Measurements from ENCODE around the gene BTN3A1. TPM values are rescaled to one million over a fixed set of nuclear protein-coding genes. Genes with fewer than 3 reads are reported as not detected.

The BTN3A1 gene
- total RNA-seq, 1 donor from 2014 or later: 17.1 TPM

DNA sequence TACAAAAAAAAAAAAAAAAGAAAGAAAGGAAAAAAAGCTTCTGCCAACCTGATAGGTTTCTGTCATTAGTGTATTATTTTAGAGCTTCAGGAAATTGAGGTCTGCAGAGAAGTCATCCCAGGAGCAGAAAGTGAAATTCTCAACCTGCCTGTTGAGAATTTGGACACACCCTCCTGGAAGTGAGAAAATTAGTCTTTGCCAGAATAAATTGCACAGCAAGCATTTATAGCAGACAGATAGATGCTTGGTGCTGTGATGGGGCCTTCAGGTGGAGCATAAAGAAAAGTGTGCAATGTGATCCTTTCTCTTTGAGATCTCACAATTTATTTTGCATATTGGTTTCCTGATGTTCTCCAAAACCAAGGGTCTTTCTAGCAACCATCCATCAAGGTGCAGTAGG lies 14.5 kb upstream of the BTN3A1 start:
- Mint-ChIP-seq H3K9me3 (ENCODE audit: unreplicated experiment) (no peaks in the 10 kb centered on the region), H3K36me3 (ENCODE audit: unreplicated experiment) (peaks cover 22% of the 10 kb centered on the region), H3K27me3 (ENCODE audit: unreplicated experiment) (no peaks in the 10 kb centered on the region), H3K4me1 (ENCODE audit: unreplicated experiment) (peaks cover 25% of the 10 kb centered on the region), H3K4me3 (ENCODE audit: unreplicated experiment) (no peak overlapping the region), H3K27ac (ENCODE audit: unreplicated experiment) (no peak overlapping the region)
- DNase-seq (ENCODE audit: extremely low spot score, unreplicated experiment): no peak
- TF ChIP-seq, protein P1, sequence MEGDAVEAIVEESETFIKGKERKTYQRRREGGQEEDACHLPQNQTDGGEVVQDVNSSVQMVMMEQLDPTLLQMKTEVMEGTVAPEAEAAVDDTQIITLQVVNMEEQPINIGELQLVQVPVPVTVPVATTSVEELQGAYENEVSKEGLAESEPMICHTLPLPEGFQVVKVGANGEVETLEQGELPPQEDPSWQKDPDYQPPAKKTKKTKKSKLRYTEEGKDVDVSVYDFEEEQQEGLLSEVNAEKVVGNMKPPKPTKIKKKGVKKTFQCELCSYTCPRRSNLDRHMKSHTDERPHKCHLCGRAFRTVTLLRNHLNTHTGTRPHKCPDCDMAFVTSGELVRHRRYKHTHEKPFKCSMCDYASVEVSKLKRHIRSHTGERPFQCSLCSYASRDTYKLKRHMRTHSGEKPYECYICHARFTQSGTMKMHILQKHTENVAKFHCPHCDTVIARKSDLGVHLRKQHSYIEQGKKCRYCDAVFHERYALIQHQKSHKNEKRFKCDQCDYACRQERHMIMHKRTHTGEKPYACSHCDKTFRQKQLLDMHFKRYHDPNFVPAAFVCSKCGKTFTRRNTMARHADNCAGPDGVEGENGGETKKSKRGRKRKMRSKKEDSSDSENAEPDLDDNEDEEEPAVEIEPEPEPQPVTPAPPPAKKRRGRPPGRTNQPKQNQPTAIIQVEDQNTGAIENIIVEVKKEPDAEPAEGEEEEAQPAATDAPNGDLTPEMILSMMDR (IDR thresholded peaks at IDR 0.05): no peak

DNA sequence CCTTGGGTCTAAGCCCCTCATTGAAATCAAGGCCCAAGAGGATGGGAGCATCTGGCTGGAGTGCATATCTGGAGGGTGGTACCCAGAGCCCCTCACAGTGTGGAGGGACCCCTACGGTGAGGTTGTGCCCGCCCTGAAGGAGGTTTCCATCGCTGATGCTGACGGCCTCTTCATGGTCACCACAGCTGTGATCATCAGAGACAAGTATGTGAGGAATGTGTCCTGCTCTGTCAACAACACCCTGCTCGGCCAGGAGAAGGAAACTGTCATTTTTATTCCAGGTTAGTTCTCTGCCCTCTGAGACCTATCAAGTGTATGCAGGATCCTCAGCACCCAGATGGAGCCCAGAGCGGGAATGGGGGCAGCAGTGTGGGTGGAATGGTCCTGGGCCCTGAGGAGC lies 14.1 kb upstream of the BTN3A1 start:
- no peak overlapping the region for H3K27ac Mint-ChIP-seq (ENCODE audit: unreplicated experiment)
- H3K4me3 Mint-ChIP-seq (ENCODE audit: unreplicated experiment): no peak overlapping the region
- H3K27me3 Mint-ChIP-seq (ENCODE audit: unreplicated experiment): no peaks in the 10 kb centered on the region
- TF ChIP-seq, protein P1 (IDR thresholded peaks at IDR 0.05): no peak
- H3K4me1 Mint-ChIP-seq (ENCODE audit: unreplicated experiment): peaks cover 26% of the 10 kb centered on the region
- DNase-seq (ENCODE audit: extremely low spot score, unreplicated experiment): no peak
- H3K36me3 Mint-ChIP-seq (ENCODE audit: unreplicated experiment): peaks cover 22% of the 10 kb centered on the region
- no peaks in the 10 kb centered on the region for H3K9me3 Mint-ChIP-seq (ENCODE audit: unreplicated experiment)

DNA sequence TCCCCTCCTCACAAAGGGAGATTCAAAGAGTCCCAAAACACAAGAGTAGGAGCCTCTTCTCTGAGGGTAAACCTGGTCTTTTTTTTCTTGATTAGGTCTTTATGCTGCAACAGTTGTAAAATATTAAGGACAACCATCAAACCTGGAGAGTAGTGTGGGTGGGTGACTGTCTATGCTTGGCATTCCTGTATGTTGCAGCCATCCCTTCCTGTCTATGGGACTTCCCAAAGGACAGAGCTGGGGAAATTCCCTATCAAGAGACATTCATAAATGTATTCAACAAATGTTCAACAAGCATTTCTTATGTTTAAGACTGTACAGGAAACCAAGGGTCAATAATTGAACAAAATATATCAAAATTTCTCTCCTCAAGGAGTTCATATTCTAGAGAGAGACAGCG lies 13.6 kb upstream of the BTN3A1 start:
- H3K27me3 Mint-ChIP-seq (ENCODE audit: unreplicated experiment): no peaks in the 10 kb centered on the region
- H3K27ac Mint-ChIP-seq (ENCODE audit: unreplicated experiment): no peak overlapping the region
- H3K4me1 Mint-ChIP-seq (ENCODE audit: unreplicated experiment): peaks cover 27% of the 10 kb centered on the region
- H3K9me3 Mint-ChIP-seq (ENCODE audit: unreplicated experiment): no peaks in the 10 kb centered on the region
- no peak for DNase-seq (ENCODE audit: extremely low spot score, unreplicated experiment)
- TF ChIP-seq, protein P1 (IDR thresholded peaks at IDR 0.05): no peak
- no peak overlapping the region for H3K4me3 Mint-ChIP-seq (ENCODE audit: unreplicated experiment)
- peaks cover 22% of the 10 kb centered on the region for H3K36me3 Mint-ChIP-seq (ENCODE audit: unreplicated experiment)

DNA sequence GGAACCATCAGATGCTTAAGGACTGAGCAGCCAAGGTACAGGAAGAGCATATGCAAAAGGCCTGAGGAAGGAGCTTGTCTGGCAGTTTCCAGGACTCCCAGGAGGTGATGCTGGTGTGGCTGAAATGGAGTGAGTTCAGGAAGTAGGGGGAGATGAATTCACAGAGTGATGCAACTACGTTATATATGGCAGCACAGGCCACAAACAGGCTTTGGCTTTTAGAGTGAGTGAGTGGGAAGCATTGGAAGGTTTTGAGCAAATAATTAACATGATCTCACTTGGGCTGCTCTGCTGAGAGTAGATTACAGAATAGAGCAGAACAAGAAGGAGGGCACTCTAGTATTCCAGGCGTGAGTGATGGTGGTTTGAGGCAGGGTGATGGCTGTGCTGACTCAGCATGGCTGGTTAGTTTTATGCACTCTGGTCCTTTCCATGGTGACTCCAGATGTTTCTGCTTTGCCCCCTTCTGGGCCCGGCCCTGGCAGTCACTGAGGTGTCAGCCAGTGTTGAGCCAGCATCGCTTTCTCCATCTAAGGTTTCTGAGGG lies 12.7 kb upstream of the BTN3A1 start:
- TF ChIP-seq, protein P1 (IDR thresholded peaks at IDR 0.05): no peak
- no peak overlapping the region for H3K4me3 Mint-ChIP-seq (ENCODE audit: unreplicated experiment)
- H3K27ac Mint-ChIP-seq (ENCODE audit: unreplicated experiment): no peak overlapping the region

DNA sequence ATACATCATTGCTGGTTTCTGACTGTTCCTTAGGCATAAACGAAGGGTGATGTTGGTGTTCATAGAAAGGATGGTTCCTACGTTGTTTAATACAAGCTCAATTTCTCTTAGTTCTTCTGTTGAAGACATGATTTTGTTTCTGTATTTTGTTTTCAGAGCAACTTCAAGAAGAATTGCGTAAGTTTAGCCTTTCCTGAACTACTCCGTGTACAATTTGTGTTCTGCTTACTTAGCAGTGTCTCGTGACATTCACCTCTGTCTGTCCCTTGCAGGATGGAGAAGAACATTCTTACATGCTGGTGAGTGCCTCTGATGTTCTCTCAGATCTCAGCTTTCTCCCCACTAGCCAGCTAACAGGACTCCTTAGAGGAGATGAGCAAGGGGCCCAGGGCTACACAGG lies 11.5 kb upstream of the BTN3A1 start:
- Mint-ChIP-seq H3K36me3 (ENCODE audit: unreplicated experiment) (peaks cover 16% of the 10 kb centered on the region), H3K4me3 (ENCODE audit: unreplicated experiment) (no peak overlapping the region), H3K27me3 (ENCODE audit: unreplicated experiment) (no peaks in the 10 kb centered on the region), H3K9me3 (ENCODE audit: unreplicated experiment) (no peaks in the 10 kb centered on the region), H3K27ac (ENCODE audit: unreplicated experiment) (no peak overlapping the region), H3K4me1 (ENCODE audit: unreplicated experiment) (peaks cover 33% of the 10 kb centered on the region)
- DNase-seq (ENCODE audit: extremely low spot score, unreplicated experiment): no peak
- TF ChIP-seq, protein P1 (IDR thresholded peaks at IDR 0.05): no peak

More for the DNA sequence above, 12.7 kb upstream of the BTN3A1 start:
- H3K27me3 Mint-ChIP-seq (ENCODE audit: unreplicated experiment): no peaks in the 10 kb centered on the region
- no peak for DNase-seq (ENCODE audit: extremely low spot score, unreplicated experiment)
- peaks cover 22% of the 10 kb centered on the region for H3K36me3 Mint-ChIP-seq (ENCODE audit: unreplicated experiment)
- H3K9me3 Mint-ChIP-seq (ENCODE audit: unreplicated experiment): no peaks in the 10 kb centered on the region
- H3K4me1 Mint-ChIP-seq (ENCODE audit: unreplicated experiment): peaks cover 27% of the 10 kb centered on the region
